Endothelial cell (in vitro differentiated cells): Measurements from ENCODE around the gene ANKRD33B. TPM values are rescaled to one million over a fixed set of nuclear protein-coding genes. Genes with fewer than 3 reads are reported as not detected.

Experiments used
- DNase-seq: peaks from one replicate; pipeline ENCODE4 v3.0.0; 2021; ENCODE audit warnings: low spot score
- H3K27ac Mint-ChIP-seq: one replicate; pipeline ENCODE4 v1.8.0; 2021; ENCODE audit warnings: mixed read lengths, inconsistent platforms; ENCODE audit not compliant: unreplicated experiment
- H3K27me3 Mint-ChIP-seq: one replicate; pipeline ENCODE4 v1.8.0; 2021; ENCODE audit warnings: mild to moderate bottlenecking, moderate library complexity, mixed read lengths, inconsistent platforms; ENCODE audit not compliant: unreplicated experiment
- H3K36me3 Mint-ChIP-seq: one replicate; pipeline ENCODE4 v1.8.0; 2021; ENCODE audit warnings: mild to moderate bottlenecking, low read depth, mixed read lengths, inconsistent platforms; ENCODE audit not compliant: unreplicated experiment
- H3K4me1 Mint-ChIP-seq: one replicate; pipeline ENCODE4 v1.8.0; 2021; ENCODE audit warnings: mild to moderate bottlenecking, mixed read lengths, inconsistent platforms; ENCODE audit not compliant: unreplicated experiment
- H3K4me3 Mint-ChIP-seq: one replicate; pipeline ENCODE4 v1.8.0; 2021; ENCODE audit warnings: mild to moderate bottlenecking, mixed read lengths, inconsistent platforms; ENCODE audit not compliant: unreplicated experiment
- H3K9me3 Mint-ChIP-seq: one replicate; pipeline ENCODE4 v1.8.0; 2021; ENCODE audit warnings: mixed read lengths, inconsistent platforms; ENCODE audit not compliant: unreplicated experiment
- total RNA-seq: library from RNA; stranded (reverse); fragmentation: NEBNext Ultra II Directional; extraction: Animal tissue kit (Norgen Biotek cat#: 25700); gene quantifications from one replicate; pipeline ENCODE4 v1.2.1, GENCODE V29; 2021; ENCODE audit not compliant: unreplicated experiment
- TF ChIP-seq, protein P1 (sequence below): fragments of 200-600 bp; sonication (generic); IDR thresholded peaks from one replicate; pipeline ENCODE4 v1.5.0; 2021; ENCODE audit warnings: antibody characterized with exemption; ENCODE audit not compliant: unreplicated experiment

The ANKRD33B gene
- total RNA-seq, 1 donor from 2014 or later: 7.0 TPM

DNA sequence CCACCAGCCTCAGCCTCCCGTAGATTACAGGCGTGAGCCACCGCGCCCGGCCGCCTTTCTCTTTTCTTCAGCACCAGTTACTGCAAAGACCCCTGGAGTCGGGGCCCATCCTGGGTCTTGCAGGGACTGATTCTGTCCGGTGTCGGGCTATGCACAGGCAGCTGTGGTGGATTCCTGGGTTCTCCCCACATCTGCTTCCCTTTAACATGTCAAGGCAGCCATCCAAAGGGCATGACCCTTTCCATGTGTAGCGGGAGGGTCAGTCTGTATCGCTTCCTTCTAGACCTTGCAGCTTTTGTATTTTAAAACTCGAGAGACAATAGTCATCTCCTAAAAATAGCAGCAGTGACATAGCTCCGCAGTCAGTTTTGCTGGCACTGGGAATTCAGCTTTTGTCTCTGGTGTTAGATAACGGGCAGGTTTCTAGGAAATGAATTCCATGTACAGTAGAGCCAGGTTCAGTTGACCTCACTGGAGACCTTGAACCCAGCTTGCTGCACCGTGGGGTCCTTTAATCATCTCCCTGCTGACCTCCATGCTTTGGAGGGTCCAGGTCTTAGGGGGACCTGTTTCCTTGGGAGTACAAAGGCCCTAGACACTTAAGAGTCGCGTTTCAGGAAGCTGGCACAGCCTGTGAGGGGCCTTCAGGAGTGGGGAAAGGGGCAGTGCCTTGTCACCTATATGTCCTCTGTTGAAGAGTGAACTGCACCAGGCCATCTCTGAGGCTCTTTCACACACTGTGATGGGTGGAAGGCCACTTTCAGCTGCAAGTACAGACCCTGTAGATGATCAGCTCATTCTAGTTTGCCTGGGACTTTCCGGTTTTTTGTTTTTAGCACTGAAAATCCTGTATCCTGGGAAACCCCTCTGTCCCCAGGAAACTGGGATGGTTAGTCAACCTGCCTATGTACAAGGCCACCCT, 13.8 kb downstream of the ANKRD33B start:
- no peak for DNase-seq
- no peak overlapping the region for H3K4me3 Mint-ChIP-seq
- no peak overlapping the region for H3K27ac Mint-ChIP-seq
- H3K27me3 Mint-ChIP-seq: peaks cover 2% of the 10 kb centered on the region
- peaks cover 3% of the 10 kb centered on the region for H3K36me3 Mint-ChIP-seq
- TF ChIP-seq, protein P1, sequence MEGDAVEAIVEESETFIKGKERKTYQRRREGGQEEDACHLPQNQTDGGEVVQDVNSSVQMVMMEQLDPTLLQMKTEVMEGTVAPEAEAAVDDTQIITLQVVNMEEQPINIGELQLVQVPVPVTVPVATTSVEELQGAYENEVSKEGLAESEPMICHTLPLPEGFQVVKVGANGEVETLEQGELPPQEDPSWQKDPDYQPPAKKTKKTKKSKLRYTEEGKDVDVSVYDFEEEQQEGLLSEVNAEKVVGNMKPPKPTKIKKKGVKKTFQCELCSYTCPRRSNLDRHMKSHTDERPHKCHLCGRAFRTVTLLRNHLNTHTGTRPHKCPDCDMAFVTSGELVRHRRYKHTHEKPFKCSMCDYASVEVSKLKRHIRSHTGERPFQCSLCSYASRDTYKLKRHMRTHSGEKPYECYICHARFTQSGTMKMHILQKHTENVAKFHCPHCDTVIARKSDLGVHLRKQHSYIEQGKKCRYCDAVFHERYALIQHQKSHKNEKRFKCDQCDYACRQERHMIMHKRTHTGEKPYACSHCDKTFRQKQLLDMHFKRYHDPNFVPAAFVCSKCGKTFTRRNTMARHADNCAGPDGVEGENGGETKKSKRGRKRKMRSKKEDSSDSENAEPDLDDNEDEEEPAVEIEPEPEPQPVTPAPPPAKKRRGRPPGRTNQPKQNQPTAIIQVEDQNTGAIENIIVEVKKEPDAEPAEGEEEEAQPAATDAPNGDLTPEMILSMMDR: no peak
- peaks cover 14% of the 10 kb centered on the region for H3K4me1 Mint-ChIP-seq
- H3K9me3 Mint-ChIP-seq: peaks cover 5% of the 10 kb centered on the region

DNA sequence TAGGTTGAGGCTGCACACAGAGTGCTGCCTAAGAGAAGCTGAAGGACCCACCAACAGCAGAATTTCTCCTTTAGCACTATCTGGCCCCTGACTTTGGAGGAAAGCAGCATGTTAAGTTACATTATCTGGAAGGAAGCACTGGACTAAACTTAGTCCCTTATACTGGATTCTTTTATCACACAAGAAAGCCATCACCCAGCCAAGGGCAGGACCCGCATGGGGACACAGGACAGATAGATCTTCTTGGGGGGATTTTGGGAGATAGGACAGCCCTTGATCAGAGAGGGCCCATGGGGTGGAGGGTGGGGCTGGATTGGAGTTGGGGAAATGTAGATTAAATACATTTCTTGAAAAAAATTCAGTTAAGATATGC, 14.4 kb downstream of the ANKRD33B start:
- Mint-ChIP-seq H3K36me3 (peaks cover 3% of the 10 kb centered on the region), H3K9me3 (peaks cover 5% of the 10 kb centered on the region), H3K4me3 (no peak overlapping the region), H3K4me1 (peaks cover 14% of the 10 kb centered on the region), H3K27ac (no peak overlapping the region), H3K27me3 (peaks cover 2% of the 10 kb centered on the region)
- no peak for DNase-seq
- TF ChIP-seq, protein P1: no peak

DNA sequence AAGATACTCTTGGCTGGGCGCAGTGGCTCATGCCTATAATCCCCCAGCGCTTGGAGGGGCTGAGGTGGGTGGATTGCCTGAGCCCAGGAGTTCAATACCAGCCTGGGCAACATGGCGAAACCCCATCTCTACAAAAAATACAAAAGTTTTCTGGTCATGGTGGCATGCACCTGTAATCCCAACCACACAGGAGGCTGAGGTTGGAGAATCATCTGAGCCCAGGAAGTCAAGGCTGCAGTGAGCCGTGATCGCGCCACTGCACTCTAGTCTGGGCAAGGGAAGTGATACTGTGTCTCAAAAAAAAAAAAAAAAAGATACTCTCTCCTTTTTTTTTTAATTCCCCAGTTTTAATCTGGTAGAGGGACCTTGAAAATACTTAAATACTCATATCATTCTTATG, 15.0 kb downstream of the ANKRD33B start:
- DNase-seq: no peak
- Mint-ChIP-seq H3K27me3 (peaks cover 2% of the 10 kb centered on the region), H3K4me3 (no peak overlapping the region), H3K9me3 (peaks cover 5% of the 10 kb centered on the region), H3K36me3 (peaks cover 3% of the 10 kb centered on the region), H3K4me1 (peaks cover 14% of the 10 kb centered on the region), H3K27ac (no peak overlapping the region)
- TF ChIP-seq, protein P1: no peak

DNA sequence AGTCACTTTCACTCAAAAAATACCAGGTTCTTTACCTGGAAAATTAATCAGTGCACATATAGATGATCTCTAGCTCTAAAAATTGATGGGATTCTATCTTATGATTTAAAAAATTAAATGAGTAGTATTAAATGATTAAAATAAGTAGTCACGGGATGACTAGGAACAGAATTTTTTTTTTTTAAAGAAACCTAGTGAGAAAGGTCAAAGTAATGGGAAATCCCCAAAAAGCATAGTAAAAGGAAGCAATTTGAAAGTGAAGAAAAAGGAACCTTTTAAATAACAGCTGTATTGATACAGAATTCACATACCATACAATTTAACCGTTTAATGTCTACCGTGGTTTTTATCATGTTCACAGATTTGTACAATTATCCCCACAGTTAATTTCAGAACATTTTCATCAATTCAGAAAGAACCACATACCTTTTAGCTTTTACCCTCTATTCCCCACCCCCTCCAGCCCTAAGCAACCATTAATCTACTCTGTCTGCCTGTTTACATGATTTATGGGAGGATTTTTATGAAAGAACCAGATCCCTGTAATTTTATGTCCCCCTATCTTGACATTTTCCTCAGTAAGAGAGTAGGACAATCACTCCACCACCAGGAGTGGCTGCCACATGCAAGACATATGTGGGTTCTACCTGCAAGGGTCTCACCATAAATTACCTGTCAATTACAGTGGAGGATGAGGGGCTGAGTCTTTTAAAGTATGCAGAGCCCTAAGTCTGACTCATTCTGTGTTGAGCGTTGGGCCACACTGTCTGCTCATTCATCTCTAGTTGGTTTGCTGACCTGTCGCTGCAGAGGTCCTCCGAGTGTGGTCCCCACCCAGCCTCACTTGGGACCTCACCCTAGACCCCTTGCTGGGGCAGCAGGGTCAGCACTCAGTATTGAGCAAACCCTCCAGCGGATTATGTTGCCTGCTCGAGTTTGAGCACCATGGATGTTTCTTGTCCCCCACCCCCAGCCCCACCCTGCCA, 16.0 kb downstream of the ANKRD33B start:
- H3K4me1 Mint-ChIP-seq: peaks cover 18% of the 10 kb centered on the region
- no peak for DNase-seq
- TF ChIP-seq, protein P1: no peak
- peaks cover 2% of the 10 kb centered on the region for H3K27me3 Mint-ChIP-seq
- H3K27ac Mint-ChIP-seq: no peak overlapping the region
- peaks cover 6% of the 10 kb centered on the region for H3K36me3 Mint-ChIP-seq
- H3K4me3 Mint-ChIP-seq: no peak overlapping the region
- peaks cover 8% of the 10 kb centered on the region for H3K9me3 Mint-ChIP-seq
